Measurements from ENCODE around the gene LBX1. TPM values are rescaled to one million over a fixed set of nuclear protein-coding genes. Genes with fewer than 3 reads are reported as not detected.

LBX1 gene
- total RNA-seq, 6 experiments from 2014 or later: not detected

DNA sequence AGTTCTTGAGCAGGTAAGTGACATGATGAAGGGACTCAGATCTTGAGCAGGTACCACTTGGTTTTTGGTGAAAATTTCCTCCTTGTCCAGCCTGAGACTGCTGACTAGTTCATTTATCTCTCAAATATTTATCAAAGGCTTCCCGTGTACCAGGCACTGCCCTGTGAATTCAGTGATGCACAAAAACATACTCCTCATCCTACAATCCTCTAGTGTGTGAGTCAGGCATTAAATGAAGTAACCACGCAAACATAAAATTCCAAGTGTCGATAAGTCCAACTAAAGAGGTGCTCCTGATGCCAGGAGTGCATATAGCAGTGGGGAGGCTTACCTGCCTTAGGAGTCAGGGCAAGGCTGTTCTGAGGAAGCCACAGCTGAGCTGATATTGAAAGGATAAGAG lies 41.5 kb upstream of the LBX1 start:
- no peaks in the 10 kb centered on the region for H3K36me3 ChIP-seq
- H3K27ac ChIP-seq: no peak overlapping the region
- intact Hi-C loops (cut with DNase I): no loop called here
- H3K4me3 ChIP-seq: no peak overlapping the region
- WGBS (ENCODE audit: insufficient coverage, low coverage, low lambda C conversion rate, missing lambda C conversion rate): 43% methylated on average over 3 of the region's 3 CpGs
- DNase-seq (no peak), ATAC-seq (no peak)
- no peaks in the 10 kb centered on the region for H3K4me1 ChIP-seq
- TF ChIP-seq POLR2A (IDR thresholded peaks at IDR 0.05): no peak
- TF ChIP-seq, protein P1, sequence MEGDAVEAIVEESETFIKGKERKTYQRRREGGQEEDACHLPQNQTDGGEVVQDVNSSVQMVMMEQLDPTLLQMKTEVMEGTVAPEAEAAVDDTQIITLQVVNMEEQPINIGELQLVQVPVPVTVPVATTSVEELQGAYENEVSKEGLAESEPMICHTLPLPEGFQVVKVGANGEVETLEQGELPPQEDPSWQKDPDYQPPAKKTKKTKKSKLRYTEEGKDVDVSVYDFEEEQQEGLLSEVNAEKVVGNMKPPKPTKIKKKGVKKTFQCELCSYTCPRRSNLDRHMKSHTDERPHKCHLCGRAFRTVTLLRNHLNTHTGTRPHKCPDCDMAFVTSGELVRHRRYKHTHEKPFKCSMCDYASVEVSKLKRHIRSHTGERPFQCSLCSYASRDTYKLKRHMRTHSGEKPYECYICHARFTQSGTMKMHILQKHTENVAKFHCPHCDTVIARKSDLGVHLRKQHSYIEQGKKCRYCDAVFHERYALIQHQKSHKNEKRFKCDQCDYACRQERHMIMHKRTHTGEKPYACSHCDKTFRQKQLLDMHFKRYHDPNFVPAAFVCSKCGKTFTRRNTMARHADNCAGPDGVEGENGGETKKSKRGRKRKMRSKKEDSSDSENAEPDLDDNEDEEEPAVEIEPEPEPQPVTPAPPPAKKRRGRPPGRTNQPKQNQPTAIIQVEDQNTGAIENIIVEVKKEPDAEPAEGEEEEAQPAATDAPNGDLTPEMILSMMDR (IDR thresholded peaks at IDR 0.05): no peak
- no peaks in the 10 kb centered on the region for H3K27me3 ChIP-seq
- no peaks in the 10 kb centered on the region for H3K9me3 ChIP-seq

DNA sequence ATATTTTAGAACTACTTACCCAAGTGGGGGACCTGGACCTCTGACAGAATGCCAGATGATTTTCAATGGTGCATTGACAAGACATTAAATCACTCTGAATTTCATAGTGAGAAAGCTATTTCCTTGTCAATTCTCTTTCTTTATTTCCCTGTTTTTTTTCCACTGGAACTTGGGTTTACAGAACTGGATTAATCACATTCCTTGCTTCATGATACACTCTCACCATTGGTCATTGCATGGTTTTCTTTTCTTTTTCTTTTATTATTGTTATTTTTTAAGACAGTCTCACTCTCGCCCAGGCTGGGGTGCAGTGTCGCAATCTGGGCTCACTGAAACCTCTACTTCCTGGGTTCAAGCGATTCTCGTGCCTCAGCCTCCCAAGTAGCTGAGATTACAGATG lies 38.5 kb upstream of the LBX1 start:
- TF ChIP-seq, protein P1 (IDR thresholded peaks at IDR 0.05): no peak
- no peak for TF ChIP-seq POLR2A (IDR thresholded peaks at IDR 0.05)
- ATAC-seq (no peak), DNase-seq (no peak)
- no peaks in the 10 kb centered on the region for H3K27me3 ChIP-seq
- no peak overlapping the region for H3K27ac ChIP-seq
- H3K9me3 ChIP-seq: no peaks in the 10 kb centered on the region
- intact Hi-C loops (cut with DNase I): no loop called here
- no peak overlapping the region for H3K4me3 ChIP-seq
- no peaks in the 10 kb centered on the region for H3K4me1 ChIP-seq
- no peaks in the 10 kb centered on the region for H3K36me3 ChIP-seq
- WGBS (ENCODE audit: insufficient coverage, low coverage, low lambda C conversion rate, missing lambda C conversion rate): 93% methylated on average over 4 of the region's 4 CpGs

DNA sequence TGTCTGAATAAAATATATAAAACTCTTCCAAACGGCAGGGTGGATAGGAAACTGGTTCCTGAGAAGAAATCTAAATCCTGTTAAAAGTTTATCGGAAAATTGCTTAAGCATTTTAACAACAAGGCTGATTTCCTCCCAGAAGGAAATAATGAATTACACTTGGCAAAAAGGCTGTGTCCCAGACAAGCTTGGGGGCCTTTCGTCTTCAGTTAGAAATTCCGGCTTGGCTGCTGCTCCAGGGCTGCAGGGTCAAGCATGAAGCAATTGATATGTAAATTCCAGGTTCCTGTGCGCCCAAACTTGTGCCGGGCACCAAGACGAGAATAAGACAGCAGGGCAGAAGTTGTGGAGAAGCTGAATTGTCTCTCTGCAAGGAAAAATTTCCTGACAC lies 38.0 kb upstream of the LBX1 start:
- intact Hi-C loops (cut with DNase I): no loop called here
- no peak for DNase-seq
- H3K27me3 ChIP-seq: no peaks in the 10 kb centered on the region
- H3K36me3 ChIP-seq: no peaks in the 10 kb centered on the region
- H3K4me1 ChIP-seq: no peaks in the 10 kb centered on the region
- no peak overlapping the region for H3K4me3 ChIP-seq
- TF ChIP-seq POLR2A (IDR thresholded peaks at IDR 0.05): no peak
- TF ChIP-seq, protein P1 (IDR thresholded peaks at IDR 0.05): no peak
- ATAC-seq: no peak
- H3K27ac ChIP-seq: no peak overlapping the region
- WGBS (ENCODE audit: insufficient coverage, low coverage, low lambda C conversion rate, missing lambda C conversion rate): 67% methylated on average over 6 of the region's 7 CpGs
- H3K9me3 ChIP-seq: no peaks in the 10 kb centered on the region

DNA sequence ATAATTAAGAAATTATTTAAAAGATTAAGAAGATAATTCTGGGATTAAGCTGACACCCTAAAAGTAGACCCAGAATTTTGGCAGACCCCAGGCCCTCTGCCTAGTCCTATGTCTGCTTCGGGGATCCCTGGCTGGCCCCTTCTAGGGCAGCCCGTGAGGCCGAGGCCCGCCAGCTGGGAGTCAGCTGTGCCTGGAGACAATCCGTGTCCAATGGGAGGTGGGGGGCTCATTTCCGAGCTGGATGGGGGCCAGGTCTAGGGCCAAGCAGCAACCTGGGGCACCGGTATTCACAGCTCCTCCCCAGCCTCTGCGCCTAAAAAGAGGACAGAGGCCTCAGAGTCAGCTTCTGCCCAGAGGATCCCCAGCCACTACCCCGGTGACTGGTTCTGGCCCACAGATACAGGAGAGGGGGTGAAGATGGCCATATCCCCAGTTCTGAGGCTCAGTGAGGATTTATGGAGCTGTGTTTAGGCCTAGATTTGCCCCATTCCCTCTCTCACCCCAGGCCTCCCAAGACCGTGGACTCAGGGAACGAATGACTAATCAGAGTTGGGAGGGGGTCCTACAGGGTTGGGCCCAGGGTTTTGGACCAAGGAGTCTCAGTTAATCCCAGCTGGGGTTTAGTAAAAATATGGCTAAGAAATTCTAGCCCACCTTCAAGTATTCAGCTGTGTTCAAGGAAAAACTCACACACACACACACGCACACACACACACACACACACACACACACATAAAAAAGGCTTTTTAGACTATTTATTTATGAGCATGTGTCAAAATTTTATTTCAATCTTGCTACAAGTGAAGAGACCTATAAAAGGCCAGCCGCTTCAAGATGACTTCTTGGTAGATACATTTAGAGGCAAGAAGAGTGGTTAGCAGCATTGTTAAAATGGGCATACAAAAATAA lies 37.4 kb upstream of the LBX1 start:
- no peak for TF ChIP-seq POLR2A (IDR thresholded peaks at IDR 0.05)
- TF ChIP-seq, protein P1 (IDR thresholded peaks at IDR 0.05): no peak
- no peaks in the 10 kb centered on the region for H3K9me3 ChIP-seq
- H3K36me3 ChIP-seq: no peaks in the 10 kb centered on the region
- ATAC-seq (no peak), DNase-seq (no peak)
- no peak overlapping the region for H3K4me3 ChIP-seq
- intact Hi-C loops (cut with DNase I): no loop called here
- H3K4me1 ChIP-seq: no peaks in the 10 kb centered on the region
- no peak overlapping the region for H3K27ac ChIP-seq
- whole genome bisulfite sequencing (ENCODE audit: insufficient coverage, low coverage, low lambda C conversion rate, missing lambda C conversion rate): 56% methylated on average over 7 of the region's 13 CpGs
- no peaks in the 10 kb centered on the region for H3K27me3 ChIP-seq
